Endodermal cell (in vitro differentiated cells): ENCODE results near the gene ZNF597. TPM values are rescaled to one million over a fixed set of nuclear protein-coding genes. Genes with fewer than 3 reads are reported as not detected.

Experiments
- DNase-seq: peaks from one replicate; pipeline ENCODE4 v3.0.0-alpha.2; 2017
- H3K27ac ChIP-seq: 2 replicates; pipeline ENCODE4 v1.5.1; 2013; ENCODE audit warnings: mild to moderate bottlenecking, low read depth, low read length, moderate library complexity
- H3K27me3 ChIP-seq: 2 replicates; pipeline ENCODE4 v1.6.1; 2013; ENCODE audit warnings: mild to moderate bottlenecking, low read length, moderate library complexity; ENCODE audit not compliant: insufficient read depth, control insufficient read depth, poor library complexity, severe bottlenecking
- H3K36me3 ChIP-seq: 2 replicates; pipeline ENCODE4 v1.7.0; 2013; ENCODE audit warnings: mild to moderate bottlenecking, low read length, moderate library complexity; ENCODE audit not compliant: control insufficient read depth, insufficient read depth
- H3K4me1 ChIP-seq: one replicate; pipeline ENCODE4 v1.7.0; 2013; ENCODE audit warnings: low read length; ENCODE audit not compliant: control insufficient read depth, insufficient read depth
- H3K4me3 ChIP-seq: 2 replicates; pipeline ENCODE4 v1.5.1; 2013; ENCODE audit warnings: mild to moderate bottlenecking, low read length, moderate library complexity
- H3K9ac ChIP-seq: 2 replicates; pipeline ENCODE4 v1.6.1; 2013; ENCODE audit warnings: mild to moderate bottlenecking, low read length, moderate library complexity; ENCODE audit not compliant: poor library complexity, severe bottlenecking; ENCODE audit errors: extremely low read depth
- H3K9me3 ChIP-seq: 2 replicates; pipeline ENCODE4 v1.6.1; 2013; ENCODE audit warnings: mild to moderate bottlenecking, low read length, moderate library complexity; ENCODE audit not compliant: control insufficient read depth
- H3K27ac Mint-ChIP-seq: 2 replicates; pipeline ENCODE4 v1.8.0; 2020; ENCODE audit warnings: mixed read lengths
- H3K27me3 Mint-ChIP-seq: 2 replicates; pipeline ENCODE4 v1.8.0; 2021; ENCODE audit warnings: mild to moderate bottlenecking, mixed read lengths; ENCODE audit not compliant: insufficient read depth
- H3K36me3 Mint-ChIP-seq: 2 replicates; pipeline ENCODE4 v1.8.0; 2020; ENCODE audit warnings: low read depth, mixed read lengths
- H3K4me1 Mint-ChIP-seq: 2 replicates; pipeline ENCODE4 v1.8.0; 2020; ENCODE audit warnings: mixed read lengths
- H3K4me3 Mint-ChIP-seq: 2 replicates; pipeline ENCODE4 v1.8.0; 2020; ENCODE audit warnings: mild to moderate bottlenecking, moderate library complexity, mixed read lengths
- H3K9me3 Mint-ChIP-seq: 2 replicates; pipeline ENCODE4 v1.8.0; 2020; ENCODE audit warnings: mild to moderate bottlenecking, mixed read lengths
- WGBS, 2 experiments: methylation state at CpG; one replicate each; pipeline versions ENCODE4 v1.1.5 to v1.1.7; 2013; ENCODE audit warnings: missing lambda C conversion rate in 2 of 2, mixed read lengths in 1 of 2; ENCODE audit not compliant: insufficient coverage in 1 of 2, insufficient read length in 1 of 2; 5-methylcytosine and 5-hydroxymethylcytosine counted together
- total RNA-seq, 2 donors: library from RNA; stranded (reverse); fragmentation: NEBNext Ultra II Directional in 1 of 2; extraction: Animal tissue kit (Norgen Biotek cat#: 25700) in 1 of 2; gene quantifications; 2 replicates in 1 of 2; 3 replicates in 1 of 2; pipeline ENCODE4 v1.2.1, GENCODE V29; 2021
- TF ChIP-seq, protein P1 (sequence below): fragments of 200-600 bp; sonication (generic); conservative IDR thresholded peaks from 2 replicates; pipeline ENCODE4 v1.5.0; 2021; ENCODE audit warnings: antibody characterized with exemption, mild to moderate bottlenecking

The ZNF597 gene
- total RNA-seq, 2 donors from 2014 or later: 2.0 to 3.1 TPM

DNA sequence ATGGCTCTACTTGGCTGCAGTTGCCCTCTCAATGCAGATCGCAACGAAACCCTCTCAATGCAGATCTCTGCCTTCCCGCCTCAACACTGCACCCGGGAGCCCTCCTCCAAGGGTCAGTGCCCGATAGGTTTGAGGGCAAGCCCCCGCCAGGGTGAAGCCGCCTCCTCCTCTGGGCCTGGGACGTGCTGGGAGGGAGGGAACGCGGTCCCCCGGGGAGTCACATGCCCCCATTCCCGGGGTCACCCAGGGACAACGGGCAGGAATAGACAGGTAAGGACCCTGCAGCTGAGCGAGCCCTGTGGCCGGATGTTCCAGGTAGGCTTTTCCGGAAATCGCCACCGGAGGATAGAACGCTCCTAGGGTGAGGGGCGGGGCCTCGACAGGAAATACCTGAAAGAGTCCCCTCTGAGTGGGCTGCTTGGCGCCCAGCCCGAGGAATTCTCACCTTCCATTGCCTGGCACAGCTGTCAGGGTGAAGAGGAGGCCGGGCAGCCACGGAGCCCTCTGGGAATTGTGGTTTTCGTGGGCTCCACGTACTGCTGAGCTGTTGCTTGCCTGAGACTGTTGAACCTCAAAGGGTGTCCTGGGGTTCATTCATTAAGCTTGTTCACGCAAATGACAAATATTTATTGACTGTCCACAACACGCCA is 29.4 kb downstream of the ZNF597 start:
- Mint-ChIP-seq H3K36me3 (peaks cover 29% of the 10 kb centered on the region), H3K27me3 (peaks cover 12% of the 10 kb centered on the region), H3K4me3 (no peak overlapping the region), H3K9me3 (peaks cover 90% of the 10 kb centered on the region), H3K4me1 (no peaks in the 10 kb centered on the region), H3K27ac (no peak overlapping the region)
- H3K4me3 ChIP-seq: no peak overlapping the region
- 90 to 94% methylated on average over 15 to 29 of the region's 29 CpGs for WGBS, 2 experiments
- peaks cover 12% of the 10 kb centered on the region for H3K36me3 ChIP-seq
- TF ChIP-seq, protein P1, sequence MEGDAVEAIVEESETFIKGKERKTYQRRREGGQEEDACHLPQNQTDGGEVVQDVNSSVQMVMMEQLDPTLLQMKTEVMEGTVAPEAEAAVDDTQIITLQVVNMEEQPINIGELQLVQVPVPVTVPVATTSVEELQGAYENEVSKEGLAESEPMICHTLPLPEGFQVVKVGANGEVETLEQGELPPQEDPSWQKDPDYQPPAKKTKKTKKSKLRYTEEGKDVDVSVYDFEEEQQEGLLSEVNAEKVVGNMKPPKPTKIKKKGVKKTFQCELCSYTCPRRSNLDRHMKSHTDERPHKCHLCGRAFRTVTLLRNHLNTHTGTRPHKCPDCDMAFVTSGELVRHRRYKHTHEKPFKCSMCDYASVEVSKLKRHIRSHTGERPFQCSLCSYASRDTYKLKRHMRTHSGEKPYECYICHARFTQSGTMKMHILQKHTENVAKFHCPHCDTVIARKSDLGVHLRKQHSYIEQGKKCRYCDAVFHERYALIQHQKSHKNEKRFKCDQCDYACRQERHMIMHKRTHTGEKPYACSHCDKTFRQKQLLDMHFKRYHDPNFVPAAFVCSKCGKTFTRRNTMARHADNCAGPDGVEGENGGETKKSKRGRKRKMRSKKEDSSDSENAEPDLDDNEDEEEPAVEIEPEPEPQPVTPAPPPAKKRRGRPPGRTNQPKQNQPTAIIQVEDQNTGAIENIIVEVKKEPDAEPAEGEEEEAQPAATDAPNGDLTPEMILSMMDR: no peak
- no peaks in the 10 kb centered on the region for H3K27me3 ChIP-seq
- peaks cover 38% of the 10 kb centered on the region for H3K9me3 ChIP-seq
- DNase-seq: peak; percentile 58
- H3K4me1 ChIP-seq: no peaks in the 10 kb centered on the region
- H3K27ac ChIP-seq: no peak overlapping the region
- no peak overlapping the region for H3K9ac ChIP-seq

- no peaks in the 10 kb centered on the region for H3K4me1 ChIP-seq
- peaks cover 79% of the 10 kb centered on the region for H3K9me3 ChIP-seq
- H3K4me1 Mint-ChIP-seq: no peaks in the 10 kb centered on the region
- WGBS, 2 experiments: 91 to 93% methylated on average over 9 to 12 of the region's 12 CpGs
- H3K4me3 ChIP-seq: peak overlapping the region; percentile 69
- no peak overlapping the region for H3K9ac ChIP-seq
- TF ChIP-seq, protein P1: no peak
- peaks cover 64% of the 10 kb centered on the region for H3K36me3 ChIP-seq
- H3K36me3 Mint-ChIP-seq: peaks cover 78% of the 10 kb centered on the region
- no peak overlapping the region for H3K27ac ChIP-seq
- no peak overlapping the region for H3K27ac Mint-ChIP-seq
- peaks cover 94% of the 10 kb centered on the region for H3K9me3 Mint-ChIP-seq
- H3K4me3 Mint-ChIP-seq: no peak overlapping the region
- no peaks in the 10 kb centered on the region for H3K27me3 ChIP-seq
- H3K27me3 Mint-ChIP-seq: peaks cover 6% of the 10 kb centered on the region
- DNase-seq: no peak
Observed at GRCh38 chr16:3408561-3409197, 34.6 kb downstream of the ZNF597 start.

- DNase-seq: peak; percentile 61
- Histone ChIP-seq H3K4me1 (no peaks in the 10 kb centered on the region), H3K27ac (peak overlapping the region; percentile 2), H3K9me3 (peaks cover 54% of the 10 kb centered on the region), H3K9ac (peak overlapping the region; percentile 71), H3K4me3 (peak overlapping the region; percentile 98), H3K36me3 (peaks cover 54% of the 10 kb centered on the region), H3K27me3 (no peaks in the 10 kb centered on the region)
- peak overlapping the region; percentile 84 for H3K4me3 Mint-ChIP-seq
- H3K4me1 Mint-ChIP-seq: peaks cover 5% of the 10 kb centered on the region
- peaks cover 2% of the 10 kb centered on the region for H3K27me3 Mint-ChIP-seq
- peak overlapping the region; percentile 90 for H3K27ac Mint-ChIP-seq
- WGBS, 2 experiments: 28 to 29% methylated on average over 10 to 17 of the region's 17 CpGs
- TF ChIP-seq, protein P1: no peak
- H3K9me3 Mint-ChIP-seq: peaks cover 48% of the 10 kb centered on the region
- H3K36me3 Mint-ChIP-seq: peaks cover 61% of the 10 kb centered on the region
Observed at GRCh38 chr16:3401719-3402397, 41.4 kb downstream of the ZNF597 start.
